Mesenchymal stem cell (in vitro differentiated cells and primary cell): ENCODE measurements around the gene VEGFD.

Experiments
- DNase-seq: peaks from one replicate; pipeline ENCODE4 v3.0.0-alpha.2; 2013
- H2AFZ ChIP-seq: one replicate; pipeline ENCODE4 v1.6.1; 2013; ENCODE audit warnings: low read depth, mild to moderate bottlenecking, control low read depth, inconsistent platforms, low read length, moderate library complexity
- H2AK5ac ChIP-seq: 2 replicates; pipeline ENCODE4 v1.6.1; 2013; ENCODE audit warnings: low read length, moderate library complexity, mild to moderate bottlenecking, inconsistent platforms; ENCODE audit not compliant: severe bottlenecking
- H2BK120ac ChIP-seq: one replicate; pipeline ENCODE4 v1.6.1; 2013; ENCODE audit warnings: low read depth, mild to moderate bottlenecking, inconsistent platforms, low read length, moderate library complexity
- H2BK12ac ChIP-seq, 2 experiments: one replicate each; pipeline ENCODE4 v1.6.1; 2013; ENCODE audit warnings: inconsistent platforms in 2 of 2, low read length in 2 of 2, mild to moderate bottlenecking in 2 of 2, moderate library complexity in 2 of 2, control low read depth in 1 of 2
- H2BK15ac ChIP-seq: one replicate; pipeline ENCODE4 v1.6.1; 2013; ENCODE audit warnings: mild to moderate bottlenecking, low read depth, inconsistent platforms; ENCODE audit not compliant: poor library complexity, severe bottlenecking
- H2BK5ac ChIP-seq: 2 replicates; pipeline ENCODE4 v1.6.1; 2013; ENCODE audit warnings: low read depth, mild to moderate bottlenecking, low read length, control low read depth, inconsistent platforms; ENCODE audit not compliant: poor library complexity, severe bottlenecking
- H3K14ac ChIP-seq, 2 experiments: one replicate each; pipeline ENCODE4 v1.6.1; 2013; ENCODE audit warnings: inconsistent platforms in 2 of 2, low read length in 2 of 2, control low read depth in 1 of 2, mild to moderate bottlenecking in 1 of 2, moderate library complexity in 1 of 2
- H3K18ac ChIP-seq, 2 experiments: one replicate each; pipeline ENCODE4 v1.6.1; 2013; ENCODE audit warnings: inconsistent platforms in 2 of 2, low read length in 2 of 2, control low read depth in 1 of 2, low read depth in 1 of 2, mild to moderate bottlenecking in 1 of 2
- H3K23ac ChIP-seq, 2 experiments: one replicate each; pipeline ENCODE4 v1.6.1; 2013; ENCODE audit warnings: inconsistent platforms in 2 of 2, low read length in 2 of 2, mild to moderate bottlenecking in 2 of 2, moderate library complexity in 2 of 2, control low read depth in 1 of 2
- H3K27ac ChIP-seq: 2 replicates; pipeline ENCODE4 v1.5.1; 2013; ENCODE audit warnings: mild to moderate bottlenecking, moderate library complexity, low read length, control low read depth, inconsistent platforms; ENCODE audit not compliant: poor library complexity, severe bottlenecking
- H3K27me3 ChIP-seq, 2 experiments: 2 replicates each; pipeline versions ENCODE4 v1.6.1 to v1.7.0; 2013; ENCODE audit warnings: low read length in 2 of 2, mild to moderate bottlenecking in 2 of 2, moderate library complexity in 2 of 2, control low read depth in 1 of 2, inconsistent platforms in 1 of 2; ENCODE audit not compliant: control insufficient read depth in 1 of 2, insufficient read depth in 1 of 2
- H3K36me3 ChIP-seq, 2 experiments: 2 replicates each; pipeline versions ENCODE4 v1.6.1 to v1.7.0; 2013; ENCODE audit warnings: low read length in 2 of 2, control low read depth in 1 of 2, inconsistent platforms in 1 of 2, low read depth in 1 of 2, mild to moderate bottlenecking in 1 of 2; ENCODE audit not compliant: insufficient read depth in 2 of 2, control insufficient read depth in 1 of 2
- H3K4ac ChIP-seq, 2 experiments: one replicate each; pipeline ENCODE4 v1.6.1; 2013; ENCODE audit warnings: inconsistent platforms in 2 of 2, low read length in 2 of 2, mild to moderate bottlenecking in 2 of 2, moderate library complexity in 2 of 2, control low read depth in 1 of 2, low read depth in 1 of 2
- H3K4me1 ChIP-seq: 2 replicates; pipeline ENCODE4 v1.6.1; 2013; ENCODE audit warnings: low read depth, low read length, control low read depth; ENCODE audit not compliant: control insufficient read depth, insufficient read depth
- H3K4me2 ChIP-seq: 2 replicates; pipeline ENCODE4 v1.6.1; 2013; ENCODE audit warnings: low read length, mild to moderate bottlenecking, inconsistent platforms; ENCODE audit not compliant: poor library complexity, severe bottlenecking
- H3K4me3 ChIP-seq, 2 experiments: 2 replicates each; pipeline versions ENCODE4 v1.5.1 to v1.7.0; 2013; ENCODE audit warnings: low read length in 2 of 2, mild to moderate bottlenecking in 2 of 2, control low read depth in 1 of 2, low read depth in 1 of 2; ENCODE audit not compliant: insufficient read depth in 1 of 2
- H3K79me1 ChIP-seq: replicated peaks from 2 replicates; pipeline ENCODE4 v1.6.1; 2013; ENCODE audit warnings: mild to moderate bottlenecking, control low read depth, low read length, inconsistent platforms; ENCODE audit not compliant: poor library complexity, severe bottlenecking
- H3K9ac ChIP-seq: 2 replicates; pipeline ENCODE4 v1.7.0; 2013; ENCODE audit warnings: mild to moderate bottlenecking, low read length, moderate library complexity
- H3K9me3 ChIP-seq: 2 replicates; pipeline ENCODE4 v1.7.0; 2013; ENCODE audit warnings: mild to moderate bottlenecking, low read length; ENCODE audit not compliant: control insufficient read depth
- H4K8ac ChIP-seq: one replicate; pipeline ENCODE4 v1.6.1; 2013; ENCODE audit warnings: inconsistent platforms, mild to moderate bottlenecking, low read length, moderate library complexity
- H4K91ac ChIP-seq: one replicate; pipeline ENCODE4 v1.6.1; 2013; ENCODE audit warnings: mild to moderate bottlenecking, low read length, inconsistent platforms
- WGBS: methylation state at CpG from one replicate; pipeline ENCODE4 v1.1.7; 2013; ENCODE audit warnings: mixed read lengths; 5-methylcytosine and 5-hydroxymethylcytosine counted together

The VEGFD gene

DNA sequence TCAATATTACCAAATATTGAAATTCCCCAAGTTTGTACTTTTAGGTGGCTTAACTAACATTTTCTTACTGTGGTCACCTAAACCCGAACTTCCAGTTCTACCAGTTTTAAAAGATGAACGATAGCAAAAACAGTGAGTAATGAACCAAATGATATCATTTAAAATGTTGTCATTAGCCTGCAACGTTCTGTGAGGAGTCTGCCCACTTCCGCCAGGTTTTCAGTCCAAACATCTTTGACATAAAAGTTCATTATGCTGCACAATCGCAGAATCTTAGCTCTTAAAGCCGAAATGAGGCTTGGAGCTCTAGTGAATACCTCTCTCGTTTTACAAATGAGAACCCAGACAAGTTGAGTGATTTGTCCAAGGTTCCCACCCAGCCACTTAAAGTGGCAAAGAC lies 49.7 kb downstream of the VEGFD start:
- no peaks in the 10 kb centered on the region for H3K9me3 ChIP-seq
- no peak overlapping the region for H3K14ac ChIP-seq
- H2AK5ac ChIP-seq: no peak overlapping the region
- no peak overlapping the region for H2BK5ac ChIP-seq
- no peaks in the 10 kb centered on the region for H3K4me1 ChIP-seq
- no peak overlapping the region for H2BK120ac ChIP-seq
- peak; percentile 32 for DNase-seq
- H3K27me3 ChIP-seq: peaks cover 0 to 12% of the 10 kb centered on the region in 2 experiments
- no peak overlapping the region for H4K91ac ChIP-seq
- H2BK12ac ChIP-seq: no peak overlapping the region
- no peak overlapping the region for H3K18ac ChIP-seq
- peak overlapping the region; percentile 53 for H3K4me2 ChIP-seq
- H3K4me3 ChIP-seq: peak overlapping the region; percentile 86 to 93
- no peak overlapping the region for H2AFZ ChIP-seq
- peak overlapping the region; percentile 98 for H3K9ac ChIP-seq
- H3K79me1 ChIP-seq: peaks cover 2% of the 10 kb centered on the region
- H3K27ac ChIP-seq: no peak overlapping the region
- WGBS: 18% methylated on average over 6 of the region's 7 CpGs
- no peak overlapping the region for H2BK15ac ChIP-seq
- no peak overlapping the region for H4K8ac ChIP-seq
- H3K36me3 ChIP-seq: peaks cover 5 to 8% of the 10 kb centered on the region in 2 experiments
- H3K23ac ChIP-seq: no peak overlapping the region
- no peak overlapping the region for H3K4ac ChIP-seq

DNA sequence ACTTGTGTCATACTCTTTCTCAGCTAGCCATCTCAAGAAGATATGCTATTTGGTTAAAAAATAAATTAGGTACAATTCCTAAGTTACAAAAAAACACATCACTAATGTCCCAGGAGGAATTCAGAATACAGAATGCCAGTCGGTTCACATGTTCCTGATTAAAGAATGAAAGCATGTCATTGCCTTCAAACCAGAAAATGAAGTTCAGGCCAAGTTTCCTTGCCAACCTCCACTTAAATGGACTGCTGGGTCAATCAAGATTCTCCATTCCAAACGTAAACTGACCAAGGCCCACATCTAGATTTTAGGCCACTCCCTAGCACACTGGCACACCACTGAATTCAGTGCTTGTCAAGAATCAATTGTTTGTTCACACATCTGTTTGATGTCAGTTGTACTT lies 55.4 kb downstream of the VEGFD start:
- Histone ChIP-seq H3K23ac (no peak overlapping the region), H3K9ac (peak overlapping the region; percentile 15), H3K79me1 (peaks cover 2% of the 10 kb centered on the region), H2BK5ac (no peak overlapping the region), H3K36me3 (peaks cover 5 to 18% of the 10 kb centered on the region in 2 experiments), H2BK120ac (no peak overlapping the region), H4K8ac (no peak overlapping the region), H3K4me3 (no peak overlapping the region), H3K18ac (no peak overlapping the region), H2AFZ (no peak overlapping the region), H2AK5ac (no peak overlapping the region), H3K4me2 (no peak overlapping the region), H3K9me3 (no peaks in the 10 kb centered on the region), H3K4ac (no peak overlapping the region), H4K91ac (no peak overlapping the region), H3K27me3 (no peaks in the 10 kb centered on the region), H3K27ac (no peak overlapping the region), H2BK12ac (no peak overlapping the region), H3K4me1 (no peaks in the 10 kb centered on the region), H3K14ac (no peak overlapping the region), H2BK15ac (no peak overlapping the region)
- WGBS: 100% methylated on average over 2 of the region's 2 CpGs
- DNase-seq: no peak

DNA sequence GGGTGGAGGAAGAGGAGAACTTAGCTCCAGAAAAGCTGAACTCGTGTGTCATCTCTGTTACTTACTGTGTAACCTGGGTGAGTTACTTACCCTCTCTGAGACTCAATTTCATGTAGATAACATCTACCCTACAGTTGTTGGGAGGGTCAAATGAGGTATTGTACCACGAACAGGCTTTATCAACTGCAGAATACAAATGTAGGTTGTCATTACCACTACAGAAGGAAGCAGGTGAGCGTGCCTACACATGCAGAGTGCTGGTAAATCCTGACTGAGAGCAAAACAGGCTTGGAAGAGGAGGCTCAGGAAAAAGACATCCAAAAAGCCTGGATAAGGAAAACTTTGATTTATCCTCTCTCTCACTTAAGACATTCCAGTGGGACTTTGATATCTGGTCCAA lies 56.1 kb downstream of the VEGFD start:
- no peak overlapping the region for H2BK120ac ChIP-seq
- DNase-seq: no peak
- H3K36me3 ChIP-seq: peaks cover 5 to 21% of the 10 kb centered on the region in 2 experiments
- no peak overlapping the region for H4K8ac ChIP-seq
- no peak overlapping the region for H2BK15ac ChIP-seq
- no peak overlapping the region for H3K4ac ChIP-seq
- no peaks in the 10 kb centered on the region for H3K27me3 ChIP-seq
- H2AFZ ChIP-seq: no peak overlapping the region
- H3K9ac ChIP-seq: no peak overlapping the region
- H4K91ac ChIP-seq: no peak overlapping the region
- no peak overlapping the region for H2AK5ac ChIP-seq
- H2BK5ac ChIP-seq: no peak overlapping the region
- no peak overlapping the region for H3K4me2 ChIP-seq
- no peaks in the 10 kb centered on the region for H3K4me1 ChIP-seq
- no peak overlapping the region for H3K4me3 ChIP-seq
- no peak overlapping the region for H3K27ac ChIP-seq
- no CpG with 5 or more reads among the region's 3 CpGs for WGBS
- no peak overlapping the region for H3K23ac ChIP-seq
- H3K14ac ChIP-seq: no peak overlapping the region
- no peak overlapping the region for H2BK12ac ChIP-seq
- H3K79me1 ChIP-seq: peaks cover 2% of the 10 kb centered on the region
- H3K18ac ChIP-seq: no peak overlapping the region
- no peaks in the 10 kb centered on the region for H3K9me3 ChIP-seq

GRCh38 chrX:15322472-15322871 lies 61.7 kb downstream of the VEGFD start:
- no peaks in the 10 kb centered on the region for H3K4me1 ChIP-seq
- no peak overlapping the region for H3K14ac ChIP-seq
- H3K9me3 ChIP-seq: no peaks in the 10 kb centered on the region
- H3K27me3 ChIP-seq: no peaks in the 10 kb centered on the region
- H3K23ac ChIP-seq: no peak overlapping the region
- H3K4ac ChIP-seq: no peak overlapping the region
- no peak overlapping the region for H2BK120ac ChIP-seq
- no CpG with 5 or more reads among the region's 5 CpGs for WGBS
- no peak overlapping the region for H4K8ac ChIP-seq
- no peak overlapping the region for H3K4me3 ChIP-seq
- H2AFZ ChIP-seq: no peak overlapping the region
- no peak overlapping the region for H3K9ac ChIP-seq
- no peak for DNase-seq
- no peak overlapping the region for H2AK5ac ChIP-seq
- no peak overlapping the region for H2BK12ac ChIP-seq
- H4K91ac ChIP-seq: no peak overlapping the region
- no peak overlapping the region for H3K18ac ChIP-seq
- H2BK5ac ChIP-seq: no peak overlapping the region
- no peak overlapping the region for H3K4me2 ChIP-seq
- H3K36me3 ChIP-seq: peaks cover 0 to 37% of the 10 kb centered on the region in 2 experiments
- H2BK15ac ChIP-seq: no peak overlapping the region
- no peak overlapping the region for H3K27ac ChIP-seq
- H3K79me1 ChIP-seq: no peaks in the 10 kb centered on the region
